AG09319 (cell line): ENCODE measurements around the gene NRF1.

Source experiments
- DNase-seq: peaks from one replicate; pipeline ENCODE4 v3.0.0-alpha.2; 2010; ENCODE audit warnings: low read depth; ENCODE audit errors: extremely low read depth
- CTCF ChIP-seq: IDR thresholded peaks from 2 replicates; pipeline ENCODE4 v1.5.1; 2011; ENCODE audit warnings: low read depth, mild to moderate bottlenecking, inconsistent platforms, low read length, moderate library complexity

Gene NRF1

DNA sequence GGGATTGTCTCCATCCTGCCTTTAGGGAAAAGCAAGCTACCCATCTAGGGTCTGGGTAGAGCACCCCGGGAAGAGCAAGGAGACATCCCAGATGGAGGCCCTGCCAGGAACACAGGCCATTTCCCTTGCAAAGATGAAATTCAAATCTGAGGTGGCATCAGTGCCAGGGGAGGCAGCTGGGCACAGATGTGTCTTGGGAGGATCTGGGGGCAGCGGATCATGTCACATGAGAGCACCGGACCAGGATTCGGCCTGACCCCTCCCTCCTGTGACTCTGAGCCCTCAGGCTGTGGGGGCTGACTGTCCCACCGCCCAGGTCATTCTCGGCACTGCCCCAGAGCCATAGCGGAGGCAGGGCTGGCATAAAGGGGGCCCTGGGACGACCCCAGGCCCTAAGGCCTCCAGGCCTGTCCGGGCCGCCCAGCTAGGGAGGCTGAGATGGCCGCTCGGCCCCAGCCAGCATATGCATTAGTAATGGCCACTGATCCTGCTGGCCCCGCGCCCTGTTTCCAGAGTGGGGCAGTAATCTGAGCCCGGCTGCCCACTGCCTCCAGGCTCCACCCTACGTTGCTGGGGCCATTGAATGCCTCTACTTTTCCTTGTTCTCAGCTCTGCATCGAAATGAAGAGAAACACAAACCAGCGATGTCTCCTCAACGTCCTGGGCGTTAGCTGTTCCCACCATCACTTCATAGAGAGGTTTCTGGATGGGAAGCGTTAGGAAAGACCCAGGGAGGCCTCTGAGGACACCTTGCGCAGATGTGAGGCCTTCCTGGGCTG lies 192.8 kb downstream of the NRF1 start:
- TF ChIP-seq CTCF: no peak

DNA sequence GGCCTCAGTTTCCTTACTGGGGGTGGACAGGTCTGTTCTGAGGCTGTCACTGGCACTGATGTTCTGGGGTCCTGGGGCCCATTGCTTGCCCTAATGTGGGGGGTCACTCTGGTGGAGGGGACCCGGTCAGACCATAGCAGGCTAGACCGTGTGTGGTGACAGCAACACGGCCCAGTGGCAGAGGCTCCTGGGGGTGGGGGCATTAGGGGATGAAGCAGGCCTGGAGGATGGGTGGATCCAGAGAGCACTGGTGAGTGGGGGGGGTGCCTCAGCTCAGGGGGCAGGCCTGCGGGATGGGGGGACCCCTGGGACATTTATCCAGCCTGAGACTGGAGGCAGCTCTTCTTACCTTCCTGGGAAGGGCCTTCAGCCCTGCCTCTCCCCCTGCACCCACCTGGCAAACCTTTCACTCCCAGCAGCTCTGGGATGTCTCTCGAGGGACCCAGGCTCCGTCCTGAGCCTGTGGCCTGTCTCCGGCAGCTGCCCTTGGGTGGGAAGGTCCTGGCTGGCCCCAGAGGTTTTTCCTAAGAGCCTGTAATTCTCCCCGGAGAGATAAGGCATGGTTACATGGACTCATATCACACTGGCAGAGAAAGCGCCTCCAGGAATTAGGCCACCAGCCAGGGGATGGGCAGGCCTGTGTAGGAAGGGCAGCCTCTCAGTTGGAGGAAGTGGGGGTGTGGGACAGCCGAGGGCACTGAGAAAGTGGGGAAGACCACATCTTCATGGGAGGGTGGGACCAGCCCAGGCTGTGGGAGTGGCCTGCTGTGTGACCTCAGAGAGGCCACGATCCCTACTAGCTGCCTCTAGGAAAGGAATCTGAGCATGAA lies 193.6 kb downstream of the NRF1 start:
- no peak for DNase-seq
- TF ChIP-seq CTCF: no peak

More for the DNA sequence above, 192.8 kb downstream of the NRF1 start:
- DNase-seq: no peak
